Midbrain (tissue), 1 donor: ENCODE measurements around the gene KRTDAP.

Source experiments
- DNase-seq: peaks from one replicate; lab custom pipeline; 2025; lab: John Stamatoyannopoulos, UW

The KRTDAP gene

GRCh38 chr19:35490364-35490763, at the start of gene KRTDAP:
KRTDAP (minus strand) TSS chr19:35490464; CDS start chr19:35490442, 22 bp downstream.
- no peak for DNase-seq

GRCh38 chr19:35539850-35540249, 49.6 kb upstream of the KRTDAP start:
- DNase-seq: no peak

GRCh38 chr19:35539314-35539713, 49.0 kb upstream of the KRTDAP start:
- DNase-seq: no peak

DNA sequence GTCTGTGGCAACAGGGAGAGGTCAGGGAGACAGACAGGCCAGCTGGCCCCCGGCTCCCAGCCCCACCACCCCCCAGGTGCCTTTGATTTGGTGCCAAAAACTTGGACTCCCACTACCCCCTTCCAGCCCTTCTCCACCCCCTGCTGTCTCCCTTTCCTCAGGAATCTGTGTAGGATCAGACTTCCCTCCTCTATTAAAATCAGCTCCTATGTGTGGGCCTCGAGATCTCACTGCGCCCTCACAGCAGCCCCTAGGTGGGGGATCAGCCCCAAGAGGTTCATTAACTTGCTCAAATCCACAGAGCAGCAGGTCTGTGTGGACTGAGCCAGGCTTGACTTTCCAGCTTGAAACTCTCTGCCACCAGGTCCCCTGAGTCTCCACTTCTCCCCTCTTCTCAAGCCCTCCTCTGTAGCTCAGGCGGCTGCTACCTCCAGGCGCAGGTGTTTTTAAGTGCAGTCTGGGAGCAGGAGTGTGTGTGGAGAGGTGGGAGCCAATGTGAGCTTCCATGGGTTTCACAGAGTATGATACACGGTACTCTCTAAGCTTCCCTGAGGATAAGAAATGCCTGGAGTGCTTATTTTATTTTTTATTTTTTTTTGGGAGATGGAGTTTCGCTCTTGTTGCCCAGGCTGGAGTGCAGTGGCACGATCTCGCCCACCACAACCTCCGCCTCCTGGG, 44.7 kb upstream of the KRTDAP start:
- no peak for DNase-seq

DNA sequence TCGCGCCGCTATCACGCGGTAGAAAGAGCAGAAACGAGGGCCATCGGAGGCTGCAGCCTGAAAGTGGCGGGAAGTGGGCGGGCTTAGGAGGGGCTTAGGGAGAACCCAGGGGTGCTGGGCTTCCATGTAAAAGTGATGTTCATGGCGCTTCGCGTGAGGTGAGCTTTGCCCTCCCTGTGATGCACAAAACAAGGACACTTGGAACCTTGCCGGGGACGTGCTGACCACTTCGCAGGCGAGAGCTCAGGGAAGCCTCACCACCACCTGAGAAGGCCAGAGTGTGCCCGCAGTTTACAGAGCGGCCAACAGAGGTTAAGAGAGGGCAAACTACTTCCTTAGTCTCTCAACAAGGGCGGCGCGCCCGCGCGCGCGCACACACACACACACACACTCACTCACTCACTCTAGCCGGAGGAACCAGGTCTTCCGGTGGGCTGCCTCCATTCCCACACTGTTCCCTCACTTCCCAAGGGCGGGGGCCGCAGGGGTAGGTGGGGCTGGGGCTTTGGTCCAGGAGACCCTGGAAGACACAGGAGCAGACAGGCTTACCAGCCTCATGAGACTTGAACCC, 43.6 kb upstream of the KRTDAP start:
- no peak for DNase-seq

DNA sequence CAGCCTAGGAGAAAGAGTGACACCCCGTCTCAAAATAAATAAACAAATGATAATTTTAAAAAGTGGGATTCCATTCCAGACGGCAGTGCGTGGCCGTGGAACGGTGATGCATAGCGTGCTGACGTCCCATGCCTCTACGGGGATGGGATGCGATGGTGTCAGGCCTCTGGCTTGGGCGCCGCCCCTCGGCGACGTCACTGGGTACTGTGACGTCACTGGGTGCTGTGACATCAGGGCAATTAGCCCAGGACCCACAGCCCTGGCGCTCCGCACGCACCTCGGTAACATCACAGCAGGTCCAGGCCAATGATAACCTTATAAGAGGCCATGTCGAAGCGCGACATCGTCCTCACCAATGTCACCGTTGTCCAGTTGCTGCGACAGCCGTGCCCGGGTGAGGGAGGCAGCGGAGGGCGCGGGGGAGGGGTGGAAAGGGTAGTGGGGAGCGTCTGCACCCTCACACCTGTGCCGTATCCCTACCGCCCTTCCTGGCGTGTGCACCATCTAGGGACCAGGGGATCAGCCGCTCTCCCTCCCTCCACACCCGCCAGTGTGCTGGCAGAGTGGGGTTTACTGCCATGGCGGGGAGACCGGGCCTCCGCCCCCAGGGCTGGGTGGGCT, 43.0 kb upstream of the KRTDAP start, which contains the start of gene GAPDHS:
TSS of gene GAPDHS (plus strand) at position 256 of the 621 bp plus-strand sequence. CDS start at position 328, 72 bp downstream.
- no peak for DNase-seq

DNA sequence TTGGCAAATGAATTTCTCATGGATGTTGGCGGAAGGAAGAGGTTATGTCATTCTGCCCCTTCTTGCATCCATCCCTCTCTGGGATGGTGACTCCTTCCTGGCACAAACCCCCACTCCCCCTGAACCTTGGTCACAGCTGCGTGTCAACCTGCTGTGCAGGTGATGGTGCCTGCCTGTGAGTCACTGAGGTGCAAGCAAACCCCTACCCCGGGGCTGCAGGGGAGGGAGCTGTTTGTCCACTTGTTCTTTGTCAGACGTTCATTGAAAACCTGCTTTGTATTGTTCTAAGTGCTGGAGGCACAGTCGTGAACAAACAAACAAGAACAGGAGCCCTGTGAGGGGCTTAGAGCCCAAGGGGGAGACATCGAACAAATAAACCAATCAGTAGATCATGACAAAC, 41.0 kb upstream of the KRTDAP start:
- no peak for DNase-seq

DNA sequence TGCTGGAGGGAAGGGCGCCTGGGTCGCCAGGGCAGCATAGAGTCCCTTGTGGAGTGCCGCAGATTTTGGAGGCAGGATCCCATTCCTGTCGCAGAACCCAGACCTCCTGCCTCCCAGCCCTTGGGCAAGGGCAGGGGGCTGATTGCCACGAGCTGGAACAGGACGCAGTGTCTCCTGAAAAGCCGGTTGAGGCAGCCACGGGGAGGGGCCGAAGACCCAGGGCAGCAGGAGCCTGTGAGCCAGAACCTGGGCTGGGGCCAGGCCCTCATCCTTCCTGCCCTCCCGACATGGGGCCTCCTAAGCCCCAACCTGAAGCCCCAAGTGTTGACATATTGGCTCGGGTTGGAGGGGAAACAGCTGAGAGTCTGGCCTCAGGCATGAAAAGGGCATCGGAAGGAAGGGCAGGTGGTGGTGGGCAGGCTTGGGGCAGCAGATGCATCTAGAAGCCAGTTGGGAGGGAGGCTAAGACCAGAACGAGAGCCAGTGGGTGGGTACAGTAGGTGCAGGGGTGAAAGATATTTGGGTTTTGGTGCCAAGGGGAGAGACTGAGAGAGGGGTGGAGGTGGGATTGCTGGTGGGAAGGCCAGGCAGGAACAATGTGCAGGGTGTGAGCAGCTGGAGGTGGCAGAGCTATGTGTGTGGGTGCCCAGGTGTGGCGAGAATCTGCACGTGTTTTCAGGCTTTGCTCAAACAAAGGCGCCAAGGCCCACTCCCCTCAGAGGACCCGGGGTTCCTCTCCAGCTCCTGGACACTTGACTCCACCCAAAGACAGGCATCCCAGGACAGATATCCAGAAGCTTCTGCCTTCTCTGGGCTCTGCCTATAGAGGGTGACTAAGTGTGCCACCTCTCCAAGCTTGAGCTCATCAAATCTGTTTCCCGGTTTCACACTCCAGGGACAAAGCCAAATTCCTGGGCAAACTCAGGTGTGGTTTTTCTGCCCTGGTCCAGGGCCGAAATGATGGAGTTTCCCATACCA, 39.3 kb upstream of the KRTDAP start:
- DNase-seq: no peak

DNA sequence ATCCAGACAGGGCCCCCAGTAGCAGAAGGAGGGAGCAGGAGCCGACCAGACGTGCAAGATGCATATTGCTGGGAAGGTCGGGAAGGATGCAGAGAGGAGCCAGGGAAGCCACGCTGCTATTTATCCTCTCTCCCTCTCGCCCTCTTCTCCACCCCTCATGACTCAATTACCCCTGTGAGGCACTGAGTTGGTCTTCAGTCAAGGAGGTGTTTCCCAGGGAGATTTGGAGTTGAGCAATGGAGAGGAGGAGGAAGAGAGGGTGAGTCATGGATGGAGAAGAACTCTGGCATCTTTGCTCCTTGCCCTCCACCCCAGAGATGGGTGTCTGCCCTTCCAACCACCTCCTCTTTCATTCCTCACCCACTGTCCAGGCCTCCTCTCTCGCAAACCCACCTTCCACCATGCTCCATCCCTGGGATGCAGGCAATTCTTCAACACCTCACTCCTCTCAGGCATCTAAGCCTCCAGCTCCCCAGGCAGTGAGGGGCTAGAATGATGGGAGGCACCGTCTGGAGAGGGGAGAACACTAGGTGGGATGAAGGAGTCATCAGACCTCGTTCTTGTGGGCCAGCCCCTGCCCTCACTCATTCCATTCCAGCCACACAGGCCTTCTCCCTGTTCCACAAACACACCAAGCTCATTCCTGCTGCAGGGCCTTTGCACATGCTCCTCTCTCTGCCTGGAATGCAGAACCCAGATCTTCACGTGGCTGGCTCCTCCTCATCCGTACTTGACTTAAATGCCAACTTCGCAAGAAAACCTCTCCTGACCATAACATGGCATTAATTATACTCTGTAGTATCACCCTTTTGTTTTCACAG, 38.2 kb upstream of the KRTDAP start, which contains the start of gene SBSN:
TSS of gene SBSN (minus strand) at position 94 of the 821 bp plus-strand sequence. CDS start at position 64, 30 bp downstream.
- no peak for DNase-seq

- DNase-seq: no peak
These were observed 35.6 kb upstream of the KRTDAP start for GRCh38 chr19:35525873-35526272.

DNA sequence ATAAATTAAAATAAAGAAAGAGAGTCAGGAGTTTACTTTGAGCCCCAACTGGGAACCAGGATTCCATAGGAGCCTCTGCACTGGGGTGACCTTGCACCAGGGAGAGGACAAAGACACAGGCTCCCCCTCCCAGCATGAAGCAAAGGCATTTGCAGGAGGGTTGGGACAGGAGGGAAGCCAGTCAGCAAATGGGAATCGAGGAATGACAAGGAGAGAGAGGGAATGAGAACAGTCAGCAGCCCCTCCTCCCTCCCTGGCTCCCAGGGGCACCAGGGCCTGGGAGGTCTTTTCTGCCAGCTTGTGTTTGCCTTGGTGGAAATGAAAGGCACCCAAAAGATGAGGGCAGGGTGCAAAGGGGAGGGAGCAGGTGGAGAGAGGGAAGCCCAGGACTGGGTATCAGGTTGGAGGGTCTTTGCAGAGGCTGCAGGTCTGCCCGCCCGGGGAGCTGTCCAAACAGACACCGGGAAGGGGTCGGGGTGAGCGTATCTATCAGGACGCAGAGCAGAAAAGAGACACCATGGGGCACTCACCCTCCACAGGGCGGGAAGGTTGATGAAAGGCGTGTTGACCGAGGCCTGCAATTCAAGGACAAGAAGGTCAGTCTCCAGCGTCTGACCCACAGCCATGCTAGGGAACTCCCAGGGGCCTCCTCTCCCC, 34.0 kb upstream of the KRTDAP start:
- no peak for DNase-seq

GRCh38 chr19:35522745-35523327, 32.6 kb upstream of the KRTDAP start:
- no peak for DNase-seq

GRCh38 chr19:35521124-35521743, 31.0 kb upstream of the KRTDAP start:
- no peak for DNase-seq

DNA sequence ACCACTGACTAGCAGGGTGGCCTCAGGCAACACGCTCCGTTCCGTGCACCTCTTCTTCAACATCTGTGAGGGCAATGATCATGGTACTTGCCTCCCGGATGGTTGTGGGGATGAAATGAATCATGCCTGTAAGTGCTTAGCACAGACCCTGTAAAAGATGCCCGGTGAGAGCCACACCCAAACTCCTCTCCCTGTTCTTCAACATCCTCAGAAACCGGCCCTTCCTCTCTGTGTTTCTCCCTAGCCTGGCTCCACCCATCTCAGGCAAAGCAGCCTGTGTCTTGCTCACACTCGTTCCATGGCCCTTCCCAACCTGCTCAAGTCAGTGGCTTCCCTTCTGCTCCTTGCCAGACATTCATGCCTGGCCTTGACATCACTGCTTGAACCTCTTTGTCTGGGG, 29.0 kb upstream of the KRTDAP start:
- no peak for DNase-seq

GRCh38 chr19:35518313-35518712, 28.0 kb upstream of the KRTDAP start:
- no peak for DNase-seq

DNA sequence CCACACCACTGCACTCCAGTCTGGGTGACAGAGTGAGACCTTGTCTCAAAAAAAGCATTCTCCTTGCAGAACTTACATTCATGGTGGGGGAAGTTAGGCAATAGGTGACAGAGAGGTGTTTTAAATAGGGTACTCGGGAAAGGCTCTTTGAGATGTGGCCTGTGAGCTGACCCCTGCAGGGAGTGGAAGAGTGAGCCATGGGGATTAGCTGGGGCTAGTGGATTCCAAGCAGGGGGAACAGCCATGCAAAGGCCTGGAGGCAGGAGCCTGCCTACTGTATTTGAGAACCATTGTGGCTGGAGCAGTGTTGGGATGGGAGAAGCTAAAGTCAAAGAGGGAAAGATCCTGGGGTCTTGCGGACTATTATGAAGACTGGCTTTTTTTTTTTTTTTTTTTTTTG, 27.1 kb upstream of the KRTDAP start:
- DNase-seq: no peak

DNA sequence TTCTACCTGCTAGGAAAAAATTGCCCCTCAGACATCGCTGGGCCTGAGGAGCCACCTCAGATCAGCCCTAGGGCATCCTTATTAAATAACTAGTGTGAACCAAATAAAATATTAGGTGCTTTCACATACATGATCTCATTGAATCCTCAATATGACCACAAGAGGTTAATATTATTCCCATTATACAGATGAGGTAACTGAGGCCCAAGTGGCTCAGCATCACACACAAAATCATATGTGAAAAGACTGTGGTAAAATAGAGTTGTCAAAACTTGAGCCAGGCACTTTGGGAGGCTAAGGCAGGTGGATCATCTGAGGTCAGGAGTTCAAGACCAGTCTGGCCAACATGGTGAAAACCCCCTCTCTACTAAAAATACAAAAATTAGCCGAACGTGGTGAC, 26.0 kb upstream of the KRTDAP start:
- DNase-seq: no peak

DNA sequence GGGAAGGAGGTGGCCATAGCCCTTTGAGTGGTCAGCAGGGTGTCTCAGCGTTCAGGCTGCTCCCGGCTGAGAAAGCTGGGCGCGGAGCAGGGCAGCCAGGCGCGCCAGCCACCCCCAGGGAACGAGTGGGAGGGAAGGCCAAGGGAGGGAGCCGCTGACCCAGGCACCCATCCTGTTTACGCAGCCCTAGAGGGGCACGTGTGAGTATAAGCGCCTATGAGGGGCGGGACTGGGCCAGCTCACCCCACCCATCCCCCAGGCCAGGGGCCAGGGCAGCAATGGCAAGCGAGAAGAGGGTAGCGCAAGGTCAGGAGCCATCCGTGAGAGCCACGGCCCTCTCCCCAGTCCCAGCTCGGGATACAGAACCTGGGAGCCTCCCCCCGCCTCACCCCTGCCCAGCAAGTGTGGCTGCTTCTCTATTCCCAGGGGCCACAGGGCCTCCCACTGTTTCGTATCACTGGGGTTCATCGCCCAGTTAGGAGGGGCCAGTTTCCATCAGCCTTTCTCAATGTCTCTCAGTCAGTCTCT, 24.1 kb upstream of the KRTDAP start:
- DNase-seq: no peak

DNA sequence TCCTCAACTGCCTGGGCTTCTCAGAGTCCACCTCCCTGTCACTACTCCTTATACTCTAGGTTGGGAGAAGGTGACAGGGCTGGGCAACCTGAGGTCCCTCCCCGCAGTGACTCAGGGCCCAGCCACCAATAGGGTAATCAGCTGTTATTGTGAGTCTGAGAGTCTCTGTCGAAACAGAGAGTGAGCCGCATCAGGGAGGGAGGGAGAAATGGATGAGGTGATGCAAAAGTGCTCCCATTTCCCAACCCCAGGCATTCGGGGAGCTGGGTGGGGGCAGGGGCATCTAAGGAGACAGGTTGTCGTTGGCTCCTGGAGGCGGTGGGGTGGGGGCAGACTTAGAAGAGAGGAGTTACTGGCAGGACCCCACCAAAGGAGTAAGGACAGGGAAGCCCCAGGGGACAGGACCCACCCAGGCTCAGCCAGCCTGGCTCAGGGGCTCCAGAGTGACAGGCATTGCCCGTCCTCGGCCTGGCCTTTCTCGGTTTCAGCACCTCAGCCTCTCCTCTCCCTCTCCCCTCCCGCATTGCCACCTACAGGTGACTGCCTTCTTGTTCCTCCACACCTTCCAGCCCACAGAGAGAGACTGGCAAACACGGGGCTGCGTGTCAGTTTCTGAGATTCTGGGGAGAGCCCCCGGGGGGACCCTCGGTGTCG, 23.5 kb upstream of the KRTDAP start, which contains the start of gene DMKN:
TSS of gene DMKN (minus strand) at position 22 of the 654 bp plus-strand sequence. CDS start 174 bp downstream, outside the sequence.
- DNase-seq: no peak
